Measurements from ENCODE around the gene UBA5.
"Not testable (repeated sequence)": the region's sequence is repeated elsewhere in the genome, so short reads cannot be mapped to it uniquely, and the experiment has no call there.

Gene UBA5

GRCh38 chr3:132641427-132641826 lies 18.7 kb upstream of the UBA5 start:
- not testable (repeated sequence) for H3K27ac Mint-ChIP-seq; H3K4me1 Mint-ChIP-seq (ENCODE audit: low read depth); H3K4me3 Mint-ChIP-seq; DNase-seq; H3K27me3 Mint-ChIP-seq; H3K9me3 Mint-ChIP-seq
- H3K36me3 Mint-ChIP-seq (ENCODE audit: low read depth), result peaks cover 47% of the 10 kb centered on the region

GRCh38 chr3:132641837-132642538 lies 18.1 kb upstream of the UBA5 start:
- Mint-ChIP-seq H3K4me1 (ENCODE audit: low read depth) (peaks cover 6% of the 10 kb centered on the region), H3K27me3 (no peaks in the 10 kb centered on the region), H3K9me3 (no peaks in the 10 kb centered on the region), H3K36me3 (ENCODE audit: low read depth) (peaks cover 43% of the 10 kb centered on the region), H3K27ac (no peak overlapping the region), H3K4me3 (no peak overlapping the region)
- no peak for DNase-seq

- Mint-ChIP-seq H3K36me3 (ENCODE audit: low read depth) (peaks cover 38% of the 10 kb centered on the region), H3K4me1 (ENCODE audit: low read depth) (peaks cover 6% of the 10 kb centered on the region), H3K27me3 (no peaks in the 10 kb centered on the region), H3K4me3 (no peak overlapping the region), H3K9me3 (no peaks in the 10 kb centered on the region), H3K27ac (no peak overlapping the region)
- no peak for DNase-seq
Observed at GRCh38 chr3:132642539-132642847, 17.6 kb upstream of the UBA5 start.

- DNase-seq, result no peak
- peaks cover 30% of the 10 kb centered on the region for H3K36me3 Mint-ChIP-seq (ENCODE audit: low read depth)
- H3K27me3 Mint-ChIP-seq, result no peaks in the 10 kb centered on the region
- no peaks in the 10 kb centered on the region for H3K9me3 Mint-ChIP-seq
- H3K27ac Mint-ChIP-seq, result peak overlapping the region; percentile 5
- peaks cover 6% of the 10 kb centered on the region for H3K4me1 Mint-ChIP-seq (ENCODE audit: low read depth)
- H3K4me3 Mint-ChIP-seq, result no peak overlapping the region
Observed at GRCh38 chr3:132643366-132643765, 16.8 kb upstream of the UBA5 start.

GRCh38 chr3:132645058-132645457 lies 15.1 kb upstream of the UBA5 start:
- peaks cover 13% of the 10 kb centered on the region for H3K36me3 Mint-ChIP-seq (ENCODE audit: low read depth)
- H3K9me3 Mint-ChIP-seq, result no peaks in the 10 kb centered on the region
- H3K4me3 Mint-ChIP-seq, result no peak overlapping the region
- DNase-seq, result no peak
- H3K27me3 Mint-ChIP-seq, result no peaks in the 10 kb centered on the region
- peaks cover 9% of the 10 kb centered on the region for H3K4me1 Mint-ChIP-seq (ENCODE audit: low read depth)
- peak overlapping the region; percentile 13 for H3K27ac Mint-ChIP-seq

- no peak overlapping the region for H3K27ac Mint-ChIP-seq
- DNase-seq, result no peak
- peaks cover 7% of the 10 kb centered on the region for H3K4me1 Mint-ChIP-seq (ENCODE audit: low read depth)
- no peaks in the 10 kb centered on the region for H3K9me3 Mint-ChIP-seq
- H3K27me3 Mint-ChIP-seq, result no peaks in the 10 kb centered on the region
- no peak overlapping the region for H3K4me3 Mint-ChIP-seq
- H3K36me3 Mint-ChIP-seq (ENCODE audit: low read depth), result no peaks in the 10 kb centered on the region
Observed at GRCh38 chr3:132650153-132650552, 10.0 kb upstream of the UBA5 start.

GRCh38 chr3:132652640-132653270 lies 7.4 kb upstream of the UBA5 start:
- Mint-ChIP-seq H3K4me3 (no peak overlapping the region), H3K4me1 (ENCODE audit: low read depth) (peaks cover 19% of the 10 kb centered on the region), H3K27me3 (no peaks in the 10 kb centered on the region), H3K9me3 (no peaks in the 10 kb centered on the region), H3K27ac (no peak overlapping the region), H3K36me3 (ENCODE audit: low read depth) (peaks cover 4% of the 10 kb centered on the region)
- no peak for DNase-seq

GRCh38 chr3:132654190-132654589 lies 5.9 kb upstream of the UBA5 start:
- no peaks in the 10 kb centered on the region for H3K9me3 Mint-ChIP-seq
- peaks cover 29% of the 10 kb centered on the region for H3K4me1 Mint-ChIP-seq (ENCODE audit: low read depth)
- no peaks in the 10 kb centered on the region for H3K27me3 Mint-ChIP-seq
- no peak overlapping the region for H3K27ac Mint-ChIP-seq
- DNase-seq, result no peak
- no peak overlapping the region for H3K4me3 Mint-ChIP-seq
- H3K36me3 Mint-ChIP-seq (ENCODE audit: low read depth), result peaks cover 6% of the 10 kb centered on the region

GRCh38 chr3:132654721-132655120 lies 5.4 kb upstream of the UBA5 start:
- H3K27me3 Mint-ChIP-seq, result no peaks in the 10 kb centered on the region
- peaks cover 12% of the 10 kb centered on the region for H3K36me3 Mint-ChIP-seq (ENCODE audit: low read depth)
- H3K4me3 Mint-ChIP-seq, result no peak overlapping the region
- no peak for DNase-seq
- H3K4me1 Mint-ChIP-seq (ENCODE audit: low read depth), result peaks cover 30% of the 10 kb centered on the region
- no peak overlapping the region for H3K27ac Mint-ChIP-seq
- H3K9me3 Mint-ChIP-seq, result no peaks in the 10 kb centered on the region

- Mint-ChIP-seq H3K4me1 (ENCODE audit: low read depth) (peaks cover 30% of the 10 kb centered on the region), H3K9me3 (no peaks in the 10 kb centered on the region), H3K36me3 (ENCODE audit: low read depth) (peaks cover 19% of the 10 kb centered on the region), H3K27ac (no peak overlapping the region), H3K4me3 (no peak overlapping the region), H3K27me3 (no peaks in the 10 kb centered on the region)
- DNase-seq, result no peak
Observed at GRCh38 chr3:132655471-132655870, 4.7 kb upstream of the UBA5 start.

- Mint-ChIP-seq H3K36me3 (ENCODE audit: low read depth) (peaks cover 38% of the 10 kb centered on the region), H3K4me1 (ENCODE audit: low read depth) (peaks cover 45% of the 10 kb centered on the region), H3K9me3 (no peaks in the 10 kb centered on the region), H3K27ac (peak overlapping the region; percentile 45), H3K4me3 (peak overlapping the region; percentile 97), H3K27me3 (no peaks in the 10 kb centered on the region)
- no peak for DNase-seq
Observed at GRCh38 chr3:132657869-132658747, 2.0 kb upstream of the UBA5 start.

GRCh38 chr3:132659000-132659364 lies 1.1 kb upstream of the UBA5 start:
- peaks cover 46% of the 10 kb centered on the region for H3K36me3 Mint-ChIP-seq (ENCODE audit: low read depth)
- H3K27me3 Mint-ChIP-seq, result no peaks in the 10 kb centered on the region
- H3K4me3 Mint-ChIP-seq, result peak overlapping the region; percentile 97
- H3K27ac Mint-ChIP-seq, result peak overlapping the region; percentile 98
- peaks cover 54% of the 10 kb centered on the region for H3K4me1 Mint-ChIP-seq (ENCODE audit: low read depth)
- no peak for DNase-seq
- no peaks in the 10 kb centered on the region for H3K9me3 Mint-ChIP-seq

- H3K4me3 Mint-ChIP-seq, result peak within 1 kb of the TSS; percentile 97
- DNase-seq, result peak; percentile 62
- no peaks in the 10 kb centered on the region for H3K9me3 Mint-ChIP-seq
- peaks cover 50% of the 10 kb centered on the region for H3K36me3 Mint-ChIP-seq (ENCODE audit: low read depth)
- H3K27me3 Mint-ChIP-seq, result no peaks in the 10 kb centered on the region
- H3K27ac Mint-ChIP-seq, result peak within 1 kb of the TSS; percentile 98
- peaks cover 58% of the 10 kb centered on the region for H3K4me1 Mint-ChIP-seq (ENCODE audit: low read depth)
Observed at GRCh38 chr3:132659365-132660051, 621 bp upstream of the UBA5 start, which contains the start of gene ACAD11. TSS of gene ACAD11 (minus strand) at chr3:132659809. CDS start at chr3:132659751, 58 bp downstream.

- peak overlapping the region; percentile 98 for H3K27ac Mint-ChIP-seq
- H3K9me3 Mint-ChIP-seq, result no peaks in the 10 kb centered on the region
- no peaks in the 10 kb centered on the region for H3K27me3 Mint-ChIP-seq
- H3K4me1 Mint-ChIP-seq (ENCODE audit: low read depth), result peaks cover 63% of the 10 kb centered on the region
- peaks cover 62% of the 10 kb centered on the region for H3K36me3 Mint-ChIP-seq (ENCODE audit: low read depth)
- no peak for DNase-seq
- H3K4me3 Mint-ChIP-seq, result peak overlapping the region; percentile 97
Observed at GRCh38 chr3:132660811-132661070, 612 bp downstream of the UBA5 start.
